HepG2 (cell line): ENCODE results near the gene AP3B2. TPM values are rescaled to one million over a fixed set of nuclear protein-coding genes. Genes with fewer than 3 reads are reported as not detected.
A peak's percentile ranks its signal among the peaks of the same experiment; 100 is the strongest.

Experiments
- ARNT2 ChIP-seq: sonication (generic); formaldehyde crosslinking; IDR thresholded peaks from 2 replicates; pipeline ENCODE4 v1.8.0; 2022; ENCODE audit warnings: mild to moderate bottlenecking, low read depth, missing genetic modification reagents, moderate library complexity
- HNRNPUL1 ChIP-seq: fragments of 200-400 bp; formaldehyde crosslinking; IDR thresholded peaks from 2 replicates; pipeline ENCODE4 v1.6.1; 2017; ENCODE audit warnings: low read depth, mild to moderate bottlenecking, low read length, moderate library complexity
- HOXA5 ChIP-seq: sonication (generic); formaldehyde crosslinking; IDR thresholded peaks from 2 replicates; pipeline ENCODE4 v1.4.0; 2020; ENCODE audit warnings: missing genetic modification reagents
- MLXIP ChIP-seq: sonication (generic); formaldehyde crosslinking; IDR thresholded peaks from 2 replicates; pipeline ENCODE4 v1.9.0; 2021; ENCODE audit warnings: missing genetic modification reagents, borderline replicate concordance
- NR2F2 ChIP-seq: IDR thresholded peaks from 2 replicates; pipeline ENCODE4 v1.6.1; 2012; ENCODE audit warnings: low read depth, inconsistent platforms, borderline replicate concordance
- SOX5 ChIP-seq: IDR thresholded peaks from 2 replicates; pipeline ENCODE4 v1.6.1; 2016; ENCODE audit warnings: borderline replicate concordance
- ZNF556 ChIP-seq: sonication (generic); formaldehyde crosslinking; IDR thresholded peaks from 2 replicates; pipeline ENCODE4 v1.4.0; 2020; ENCODE audit warnings: mild to moderate bottlenecking, missing genetic modification reagents, borderline replicate concordance
- ZNF704 ChIP-seq: sonication (generic); formaldehyde crosslinking; IDR thresholded peaks from 2 replicates; pipeline ENCODE4 v1.8.1; 2023; ENCODE audit warnings: mild to moderate bottlenecking, inconsistent platforms, moderate library complexity, missing genetic modification reagents, borderline replicate concordance
- ZNF737 ChIP-seq: sonication (generic); formaldehyde crosslinking; IDR thresholded peaks from 2 replicates; pipeline ENCODE4 v1.5.0; 2020; ENCODE audit warnings: missing genetic modification reagents, mild to moderate bottlenecking, borderline replicate concordance
- polyA plus RNA-seq, 8 experiments: library from polyadenylated mRNA; depleted of rRNA in 3 of 8; stranded (reverse) in 7 of 8; unstranded in 1 of 8; fragments of >200 nt; fragmentation: Illumina TruSeq in 4 of 8; extraction: Trizol in 4 of 8; gene quantifications; 2 replicates each; pipeline versions ENCODE4 v1.2.1 to v1.2.3, GENCODE V29; 2011 to 2016; ENCODE audit warnings: low read depth in 4 of 8, missing spikeins in 1 of 8, mixed read lengths in 1 of 8; ENCODE audit not compliant: insufficient read depth in 1 of 8
- total RNA-seq, 5 experiments: library from RNA; depleted of rRNA; stranded (reverse); fragments of >200 nt; fragmentation: Illumina TruSeq; extraction: Trizol; gene quantifications; 2 replicates each; pipeline ENCODE4 v1.2.3, GENCODE V29; 2016; ENCODE audit warnings: low read depth in 1 of 5

AP3B2 gene
- total and polyA plus RNA-seq, 2 of the 13 experiments (the other 11 are each of a cell fraction or from before 2014, with no cell fraction given) = not detected

DNA sequence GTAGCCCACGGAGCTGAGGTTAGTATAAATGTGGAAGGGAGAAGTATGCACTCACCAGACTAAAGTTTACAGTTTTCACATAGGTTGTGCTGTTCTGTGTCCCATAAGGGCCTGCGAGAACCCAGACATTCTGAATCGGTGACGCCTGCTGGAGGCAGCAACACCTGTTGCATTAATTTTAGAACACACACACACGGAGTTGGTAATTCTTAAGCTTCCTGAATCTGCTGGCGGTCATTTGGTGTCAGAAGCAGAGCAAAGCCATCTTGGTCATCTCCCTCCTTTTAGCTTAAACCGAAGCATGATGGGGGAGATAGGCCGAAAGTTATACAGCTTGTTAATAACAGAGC, 41.1 kb upstream of the AP3B2 start (continued):
- no peak for TF ChIP-seq HNRNPUL1
- TF ChIP-seq ZNF556 (CRISPR knock-in tag) = no peak
- TF ChIP-seq HOXA5 (CRISPR knock-in tag) = no peak
- TF ChIP-seq NR2F2 = no peak
- no peak for TF ChIP-seq ZNF704 (CRISPR knock-in tag)
- TF ChIP-seq MLXIP (CRISPR knock-in tag) = 0 out of 2 replicates have a peak, but pooled peaks have one; percentile 40
- 0 out of 2 replicates have a peak, but pooled peaks have one; percentile 9 for TF ChIP-seq ZNF737 (CRISPR knock-in tag)
- TF ChIP-seq SOX5 (CRISPR knock-in tag) = no peak
- TF ChIP-seq ARNT2 (CRISPR knock-in tag) = no peak
